Neural crest cell (in vitro differentiated cells): ENCODE results near the gene STBD1. TPM values are rescaled to one million over a fixed set of nuclear protein-coding genes. Genes with fewer than 3 reads are reported as not detected.
"Not testable (repeated sequence)": the region's sequence is repeated elsewhere in the genome, so short reads cannot be mapped to it uniquely, and the experiment has no call there.

Experiments
- DNase-seq: peaks from one replicate; pipeline ENCODE4 v3.0.0; 2021; ENCODE audit warnings: low read depth, mixed read lengths, low spot score
- H3K27ac Mint-ChIP-seq: one replicate; pipeline ENCODE4 v1.8.0; 2021; ENCODE audit warnings: mild to moderate bottlenecking, mixed read lengths; ENCODE audit not compliant: unreplicated experiment
- H3K27me3 Mint-ChIP-seq: 2 replicates; pipeline ENCODE4 v1.8.0; 2021; ENCODE audit warnings: low read depth, mild to moderate bottlenecking, mixed read lengths
- H3K36me3 Mint-ChIP-seq: 2 replicates; pipeline ENCODE4 v1.8.0; 2021; ENCODE audit warnings: low read depth, mild to moderate bottlenecking, mixed read lengths
- H3K4me1 Mint-ChIP-seq: 2 replicates; pipeline ENCODE4 v1.8.0; 2021; ENCODE audit warnings: mixed read lengths
- H3K4me3 Mint-ChIP-seq: one replicate; pipeline ENCODE4 v1.8.0; 2021; ENCODE audit warnings: mild to moderate bottlenecking, mixed read lengths
- H3K9me3 Mint-ChIP-seq: 2 replicates; pipeline ENCODE4 v1.8.0; 2021; ENCODE audit warnings: mixed read lengths
- CTCF ChIP-seq: fragments of 200-600 bp; sonication (generic); conservative IDR thresholded peaks from 2 replicates; pipeline ENCODE4 v1.5.0; 2021; ENCODE audit warnings: antibody characterized with exemption, mild to moderate bottlenecking
- total RNA-seq: library from RNA; stranded (reverse); gene quantifications from 2 replicates; pipeline ENCODE4 v1.2.1, GENCODE V29; 2021

The STBD1 gene
- total RNA-seq, 1 donor from 2014 or later = 0.47 TPM

- peaks cover 8% of the 10 kb centered on the region for H3K9me3 Mint-ChIP-seq
- TF ChIP-seq CTCF = no peak
- no peak for DNase-seq
- H3K36me3 Mint-ChIP-seq = no peaks in the 10 kb centered on the region
- no peak overlapping the region for H3K4me3 Mint-ChIP-seq
- no peaks in the 10 kb centered on the region for H3K27me3 Mint-ChIP-seq
- H3K4me1 Mint-ChIP-seq = peaks cover 16% of the 10 kb centered on the region
- no peak overlapping the region for H3K27ac Mint-ChIP-seq
Observed at GRCh38 chr4:76342803-76343202, 36.3 kb downstream of the STBD1 start.

GRCh38 chr4:76354517-76355473 lies 48.3 kb downstream of the STBD1 start:
- H3K27me3 Mint-ChIP-seq = peaks cover 8% of the 10 kb centered on the region
- H3K27ac Mint-ChIP-seq = peak overlapping the region; percentile 22
- TF ChIP-seq CTCF = no peak
- H3K36me3 Mint-ChIP-seq = peaks cover 6% of the 10 kb centered on the region
- H3K9me3 Mint-ChIP-seq = peaks cover 14% of the 10 kb centered on the region
- no peak overlapping the region for H3K4me3 Mint-ChIP-seq
- peaks cover 3% of the 10 kb centered on the region for H3K4me1 Mint-ChIP-seq
- DNase-seq = no peak

GRCh38 chr4:76357981-76358380 lies 51.4 kb downstream of the STBD1 start:
- DNase-seq = no peak
- Mint-ChIP-seq H3K36me3 (peaks cover 6% of the 10 kb centered on the region), H3K4me3 (no peak overlapping the region), H3K27me3 (peaks cover 8% of the 10 kb centered on the region), H3K9me3 (peaks cover 19% of the 10 kb centered on the region), H3K4me1 (peaks cover 3% of the 10 kb centered on the region), H3K27ac (no peak overlapping the region)
- no peak for TF ChIP-seq CTCF

GRCh38 chr4:76359881-76360466 lies 53.4 kb downstream of the STBD1 start:
- not testable (repeated sequence) for H3K4me3 Mint-ChIP-seq, H3K27ac Mint-ChIP-seq, H3K36me3 Mint-ChIP-seq

More at GRCh38 chr4:76359881-76360466, 53.4 kb downstream of the STBD1 start:
- peaks cover 19% of the 10 kb centered on the region for H3K9me3 Mint-ChIP-seq
- H3K27me3 Mint-ChIP-seq = peaks cover 17% of the 10 kb centered on the region
- not testable (repeated sequence) for H3K4me1 Mint-ChIP-seq, DNase-seq

Other genes with a start within 250 kb of the STBD1 start
- not detected in 2 replicates for gene ART3, start 232.0 kb upstream of the STBD1 start, total RNA-seq
- 67.0 and 73.3 TPM in 2 replicates for gene NUP54, start 158.3 kb upstream of the STBD1 start, total RNA-seq
- 60.0 and 60.8 TPM in 2 replicates for gene SCARB2, start 92.9 kb upstream of the STBD1 start, total RNA-seq
- 1.4 and 1.6 TPM in 2 replicates for gene FAM47E, start 55.0 kb upstream of the STBD1 start, total RNA-seq
- not detected in 2 replicates for gene CCDC158, start 114.4 kb downstream of the STBD1 start, total RNA-seq
- gene SHROOM3, start 128.5 kb downstream of the STBD1 start, total RNA-seq = 36.4 and 40.1 TPM in 2 replicates